22Rv1 (cell line): ENCODE results near the gene GMNC.

Experiments used
- H3K27ac ChIP-seq: fragments of 450-650 bp; 2 replicates; pipeline ENCODE4 v1.5.1; 2017
- ZFX ChIP-seq: fragments of 450-650 bp; IDR thresholded peaks from 2 replicates; pipeline ENCODE4 v1.6.1; 2017; ENCODE audit warnings: antibody characterized with exemption, borderline replicate concordance
- TF ChIP-seq, protein P1 (sequence below): fragments of 450-650 bp; IDR thresholded peaks from 2 replicates; pipeline ENCODE4 v1.5.1; 2017; ENCODE audit warnings: mild to moderate bottlenecking

The GMNC gene, protein sequence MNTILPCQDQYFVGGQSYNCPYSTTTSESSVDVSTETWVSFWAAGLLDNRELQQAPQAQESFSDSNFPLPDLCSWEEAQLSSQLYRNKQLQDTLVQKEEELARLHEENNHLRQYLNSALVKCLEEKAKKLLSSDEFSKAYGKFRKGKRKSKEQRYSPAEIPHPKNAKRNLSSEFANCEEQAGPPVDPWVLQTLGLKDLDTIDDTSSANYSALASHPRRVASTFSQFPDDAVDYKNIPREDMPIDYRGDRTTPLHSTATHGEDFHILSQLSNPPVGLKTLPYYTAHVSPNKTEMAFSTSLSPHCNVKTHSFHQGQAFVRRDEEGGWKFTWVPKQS

DNA sequence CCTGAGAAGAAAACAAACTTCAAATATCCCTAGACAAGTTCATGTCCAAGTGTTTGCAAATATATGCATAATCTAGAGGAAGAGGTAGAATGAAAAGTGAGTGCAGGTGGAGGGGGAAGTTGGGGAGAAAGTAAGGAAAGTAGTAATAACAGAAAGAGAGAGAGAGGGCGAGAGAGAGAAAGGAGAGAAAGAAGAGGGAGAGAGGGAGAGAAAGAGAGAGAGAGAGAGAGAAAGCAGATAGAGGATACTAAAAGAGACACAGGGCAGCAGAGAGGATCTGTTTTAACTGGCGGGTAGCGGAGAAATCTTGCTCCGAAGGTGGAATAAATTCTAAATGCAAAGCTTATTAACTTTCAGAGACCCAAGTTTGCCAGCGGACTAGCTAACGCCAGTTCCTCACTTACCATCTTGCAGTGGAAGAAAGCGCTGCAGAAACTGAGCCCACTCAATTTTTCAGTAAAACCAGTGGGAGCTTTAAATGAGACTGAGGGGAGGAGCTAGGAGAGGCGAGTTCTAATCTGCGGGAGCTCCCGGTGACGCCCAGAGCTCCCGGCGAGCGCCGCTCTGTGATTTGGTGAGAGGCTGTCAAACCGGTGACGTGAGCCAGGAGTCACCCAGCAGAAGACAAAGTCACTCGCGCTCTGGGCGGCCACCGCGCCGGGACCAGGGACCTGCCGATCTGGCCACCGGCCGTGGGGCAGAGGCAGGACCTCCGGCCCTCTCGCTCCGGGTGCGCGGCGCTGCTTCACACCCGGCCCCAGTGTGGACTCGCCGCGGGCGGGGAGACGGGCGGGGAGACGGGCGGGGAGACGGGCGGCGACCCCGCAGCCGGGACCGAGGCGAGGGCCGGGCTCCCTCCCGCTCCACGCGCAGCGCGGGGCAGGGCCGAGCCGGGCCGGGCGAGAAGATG, at the start of gene GMNC:
TSS of gene GMNC (minus strand) at position 486 of the 910 bp plus-strand sequence. CDS start at position 407, 79 bp downstream.
- peak within 1 kb of the TSS; percentile 40 for H3K27ac ChIP-seq

DNA sequence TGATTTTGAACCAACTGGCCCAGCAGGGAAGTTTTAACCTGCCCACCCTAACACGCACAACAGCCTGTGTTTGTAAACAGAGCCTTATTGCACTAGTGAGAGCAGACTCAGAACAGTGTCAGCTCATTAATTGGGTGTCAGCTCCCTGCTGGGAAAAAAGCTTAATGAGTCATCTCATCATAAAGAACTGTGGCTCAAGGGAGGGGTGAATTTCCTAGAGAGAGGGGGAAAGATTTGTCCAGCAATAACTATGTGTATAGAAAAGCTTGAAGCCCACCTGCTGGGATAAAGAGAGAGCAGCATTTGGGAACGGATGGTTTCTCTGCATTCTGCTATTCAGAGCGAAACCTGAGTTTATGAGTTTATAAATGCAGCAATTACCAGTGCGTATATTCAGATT, 48.9 kb upstream of the GMNC start:
- H3K27ac ChIP-seq = no peak overlapping the region
- TF ChIP-seq ZFX = no peak
- TF ChIP-seq, protein P1, sequence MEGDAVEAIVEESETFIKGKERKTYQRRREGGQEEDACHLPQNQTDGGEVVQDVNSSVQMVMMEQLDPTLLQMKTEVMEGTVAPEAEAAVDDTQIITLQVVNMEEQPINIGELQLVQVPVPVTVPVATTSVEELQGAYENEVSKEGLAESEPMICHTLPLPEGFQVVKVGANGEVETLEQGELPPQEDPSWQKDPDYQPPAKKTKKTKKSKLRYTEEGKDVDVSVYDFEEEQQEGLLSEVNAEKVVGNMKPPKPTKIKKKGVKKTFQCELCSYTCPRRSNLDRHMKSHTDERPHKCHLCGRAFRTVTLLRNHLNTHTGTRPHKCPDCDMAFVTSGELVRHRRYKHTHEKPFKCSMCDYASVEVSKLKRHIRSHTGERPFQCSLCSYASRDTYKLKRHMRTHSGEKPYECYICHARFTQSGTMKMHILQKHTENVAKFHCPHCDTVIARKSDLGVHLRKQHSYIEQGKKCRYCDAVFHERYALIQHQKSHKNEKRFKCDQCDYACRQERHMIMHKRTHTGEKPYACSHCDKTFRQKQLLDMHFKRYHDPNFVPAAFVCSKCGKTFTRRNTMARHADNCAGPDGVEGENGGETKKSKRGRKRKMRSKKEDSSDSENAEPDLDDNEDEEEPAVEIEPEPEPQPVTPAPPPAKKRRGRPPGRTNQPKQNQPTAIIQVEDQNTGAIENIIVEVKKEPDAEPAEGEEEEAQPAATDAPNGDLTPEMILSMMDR = no peak

More for the DNA sequence above, at the start of gene GMNC:
- TF ChIP-seq, protein P1 = no peak
- no peak for TF ChIP-seq ZFX

DNA sequence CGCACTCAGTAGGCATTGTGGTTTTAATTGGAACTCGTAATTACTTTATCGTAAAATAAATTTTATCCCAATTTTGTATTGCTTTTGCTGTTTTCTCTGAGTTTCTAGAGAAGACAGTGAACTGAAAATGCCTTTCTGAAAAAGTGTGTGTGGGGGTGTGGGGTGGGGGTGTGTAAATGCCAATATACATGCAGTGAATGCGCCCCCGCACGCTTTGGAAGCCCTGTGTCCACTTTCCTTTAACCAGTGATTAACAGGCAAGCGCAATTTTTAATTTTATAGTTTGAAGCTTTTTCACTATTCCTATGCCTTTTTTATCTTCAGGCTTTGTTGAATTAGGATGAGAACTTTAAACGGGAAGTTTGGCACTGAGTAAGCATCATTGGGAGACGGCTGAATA, 47.4 kb upstream of the GMNC start:
- TF ChIP-seq, protein P1 = no peak
- TF ChIP-seq ZFX = no peak
- H3K27ac ChIP-seq = no peak overlapping the region

DNA sequence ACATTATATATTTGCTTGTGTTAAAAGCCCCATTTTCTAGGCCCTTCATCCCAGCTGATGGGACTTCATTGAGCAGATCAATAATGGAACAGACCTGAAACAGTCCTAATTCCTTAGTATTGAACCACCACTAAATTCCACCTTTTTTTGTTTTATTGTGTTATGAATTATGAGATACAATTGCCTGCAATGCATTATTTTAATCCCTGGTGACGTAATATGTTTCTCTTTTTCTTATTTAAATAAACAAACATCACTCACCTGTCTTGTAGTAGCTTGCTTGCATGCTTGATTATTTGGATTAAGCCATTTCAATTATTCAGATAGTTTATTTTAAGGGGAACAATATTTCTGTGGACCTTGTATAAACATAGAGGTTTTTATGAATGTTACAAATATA, 40.7 kb upstream of the GMNC start:
- TF ChIP-seq, protein P1 = no peak
- no peak for TF ChIP-seq ZFX
- no peak overlapping the region for H3K27ac ChIP-seq

DNA sequence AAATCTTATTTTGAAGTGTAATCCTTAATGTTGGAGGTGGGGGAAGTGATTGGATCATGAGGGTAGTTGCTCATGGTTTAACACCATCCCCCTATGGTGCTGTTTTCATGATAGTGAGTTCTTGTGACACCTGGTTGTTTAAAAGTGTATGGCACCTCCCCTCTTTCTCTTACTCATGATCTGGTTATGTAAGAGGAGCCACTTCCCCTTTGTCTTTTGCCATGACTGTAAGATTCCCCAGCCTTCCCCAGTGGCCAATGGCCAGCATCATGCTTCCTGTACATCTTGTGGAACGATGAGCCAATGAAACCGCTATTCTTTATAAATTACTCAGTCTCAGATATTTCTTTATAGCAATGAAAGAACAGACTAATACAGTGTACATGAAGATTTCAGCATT, 39.8 kb upstream of the GMNC start:
- H3K27ac ChIP-seq = no peak overlapping the region
- no peak for TF ChIP-seq ZFX
- TF ChIP-seq, protein P1 = no peak

DNA sequence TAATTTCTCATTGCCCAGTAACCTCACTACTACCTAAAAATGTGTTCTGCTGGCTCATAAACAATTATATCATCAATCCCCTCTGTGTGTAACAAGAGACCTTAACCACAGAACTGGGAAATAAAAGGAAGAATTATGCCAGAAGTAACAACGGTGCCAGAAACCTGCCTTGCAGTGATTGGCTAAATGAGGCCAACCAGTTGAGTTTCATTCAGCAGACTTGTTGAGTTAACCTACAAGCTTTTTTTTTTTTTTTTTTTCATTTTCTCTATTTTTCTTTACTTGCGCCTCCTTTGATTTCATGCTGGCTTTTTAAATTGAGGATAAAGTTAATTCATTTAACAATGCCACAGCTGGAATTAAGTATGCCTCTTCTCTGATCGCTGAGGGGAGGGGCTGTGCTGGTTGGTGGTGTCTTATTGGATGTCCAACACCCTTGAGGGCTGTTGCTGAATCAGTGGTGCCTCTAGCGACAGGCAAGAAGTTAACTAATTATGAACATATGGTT, 30.0 kb upstream of the GMNC start:
- no peak overlapping the region for H3K27ac ChIP-seq
- TF ChIP-seq, protein P1 = no peak
- no peak for TF ChIP-seq ZFX
